GM10266 (cell line): ENCODE results near the gene BRAF.

Source experiments
- DNase-seq: peaks from one replicate; pipeline ENCODE4 v3.0.0; 2012; ENCODE audit errors: extremely low spot score
- TF ChIP-seq, protein P1 (sequence below): IDR thresholded peaks from 2 replicates; pipeline ENCODE4 v1.5.1; 2012; ENCODE audit warnings: mild to moderate bottlenecking, low read depth; ENCODE audit not compliant: control insufficient read depth, insufficient read depth; ENCODE audit errors: missing control alignments

BRAF gene

DNA sequence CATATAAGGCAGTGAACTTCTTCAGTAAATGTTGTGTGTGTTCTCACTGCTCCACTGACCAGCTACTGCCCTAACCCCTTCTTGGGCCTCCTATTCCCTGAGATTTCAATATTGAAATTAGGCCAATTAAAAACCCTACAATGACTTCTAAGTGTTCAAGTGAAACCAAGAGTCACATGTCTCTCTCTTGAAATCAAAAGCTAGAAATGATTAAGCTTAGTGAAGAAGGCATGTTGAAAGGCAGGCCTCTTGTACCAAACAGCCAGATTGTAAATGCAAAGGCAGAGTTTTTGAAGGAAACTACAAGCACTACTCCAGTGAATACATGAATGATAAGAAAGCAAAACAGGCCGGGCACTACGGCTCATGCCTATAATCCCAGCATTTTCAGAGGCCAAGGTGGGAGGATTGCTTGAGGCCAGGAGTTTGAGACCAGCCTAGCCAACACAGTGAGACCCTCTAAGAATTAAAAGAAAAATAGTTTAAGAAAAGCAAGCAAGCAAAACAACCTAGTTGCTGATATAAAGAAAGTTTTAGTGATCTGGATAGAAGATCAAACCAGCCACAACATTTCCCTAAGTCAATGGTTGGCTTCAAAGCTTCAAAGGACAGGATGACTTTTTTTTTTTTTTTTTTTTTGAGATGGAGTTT lies 22.3 kb downstream of the BRAF start:
- TF ChIP-seq, protein P1, sequence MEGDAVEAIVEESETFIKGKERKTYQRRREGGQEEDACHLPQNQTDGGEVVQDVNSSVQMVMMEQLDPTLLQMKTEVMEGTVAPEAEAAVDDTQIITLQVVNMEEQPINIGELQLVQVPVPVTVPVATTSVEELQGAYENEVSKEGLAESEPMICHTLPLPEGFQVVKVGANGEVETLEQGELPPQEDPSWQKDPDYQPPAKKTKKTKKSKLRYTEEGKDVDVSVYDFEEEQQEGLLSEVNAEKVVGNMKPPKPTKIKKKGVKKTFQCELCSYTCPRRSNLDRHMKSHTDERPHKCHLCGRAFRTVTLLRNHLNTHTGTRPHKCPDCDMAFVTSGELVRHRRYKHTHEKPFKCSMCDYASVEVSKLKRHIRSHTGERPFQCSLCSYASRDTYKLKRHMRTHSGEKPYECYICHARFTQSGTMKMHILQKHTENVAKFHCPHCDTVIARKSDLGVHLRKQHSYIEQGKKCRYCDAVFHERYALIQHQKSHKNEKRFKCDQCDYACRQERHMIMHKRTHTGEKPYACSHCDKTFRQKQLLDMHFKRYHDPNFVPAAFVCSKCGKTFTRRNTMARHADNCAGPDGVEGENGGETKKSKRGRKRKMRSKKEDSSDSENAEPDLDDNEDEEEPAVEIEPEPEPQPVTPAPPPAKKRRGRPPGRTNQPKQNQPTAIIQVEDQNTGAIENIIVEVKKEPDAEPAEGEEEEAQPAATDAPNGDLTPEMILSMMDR: no peak
- no peak for DNase-seq

DNA sequence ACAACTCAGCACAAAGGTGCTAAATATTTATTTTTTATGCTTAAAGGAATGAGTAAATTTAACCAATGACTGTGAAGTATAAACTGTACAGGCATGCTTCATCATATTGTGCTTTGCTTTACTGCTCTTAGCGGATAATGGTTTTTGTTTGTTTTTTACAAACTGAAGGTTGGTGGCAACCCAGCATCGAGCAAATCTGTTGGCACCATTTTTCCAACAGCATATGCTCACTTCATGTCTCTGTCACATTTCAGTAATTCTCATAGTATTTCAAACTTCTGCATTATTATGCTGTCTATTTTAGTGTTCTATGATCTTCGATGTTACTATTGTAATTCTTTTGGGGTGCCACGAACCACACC lies 22.8 kb downstream of the BRAF start:
- DNase-seq: no peak
- TF ChIP-seq, protein P1: no peak

GRCh38 chr7:140899883-140900282 lies 24.8 kb downstream of the BRAF start:
- TF ChIP-seq, protein P1: no peak
- no peak for DNase-seq

GRCh38 chr7:140898786-140899536 lies 25.8 kb downstream of the BRAF start:
- no peak for DNase-seq
- TF ChIP-seq, protein P1: no peak

- DNase-seq: no peak
- TF ChIP-seq, protein P1: no peak
These were observed 27.7 kb downstream of the BRAF start for GRCh38 chr7:140896996-140897395.

GRCh38 chr7:140889645-140890044 lies 35.1 kb downstream of the BRAF start:
- no peak for DNase-seq
- TF ChIP-seq, protein P1: no peak

DNA sequence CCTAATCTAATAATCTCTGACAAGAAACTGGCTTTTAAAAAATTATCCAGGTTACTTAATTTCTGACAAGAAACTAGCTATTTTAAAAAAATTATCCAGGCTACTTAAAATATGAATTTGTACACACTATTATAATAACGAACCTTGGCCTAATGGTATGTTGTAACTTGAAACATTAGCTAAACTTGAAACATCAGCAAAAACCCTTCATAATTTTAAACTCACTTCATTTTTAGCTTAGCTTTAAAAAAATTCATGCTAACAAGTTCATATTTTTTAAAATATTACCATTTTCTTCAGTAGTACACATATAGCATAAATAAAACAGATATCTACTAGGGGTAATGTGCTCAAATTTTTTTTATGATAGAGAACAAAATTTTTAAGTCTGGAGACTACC lies 35.6 kb downstream of the BRAF start:
- no peak for DNase-seq
- TF ChIP-seq, protein P1: no peak
